ENCODE measurements around the gene FBLN5. TPM values are rescaled to one million over a fixed set of nuclear protein-coding genes. Genes with fewer than 3 reads are reported as not detected.

Gene FBLN5
- polyA plus RNA-seq, 3 donors: 0.16 TPM; not detected in 2

- H3K4me1 Mint-ChIP-seq: no peaks in the 10 kb centered on the region
- H3K4me3 ChIP-seq (replicated peaks in 1 of 3; ENCODE audit: low read depth in 2 of 3, low read length in 3 of 3): no peak overlapping the region
- H3K9ac ChIP-seq (ENCODE audit: insufficient read depth, low read length, poor library complexity, severe bottlenecking): no peak overlapping the region
- H3K9me3 Mint-ChIP-seq: peaks cover 0 to 4% (median 0%) of the 10 kb centered on the region in 7 donors
- H3K27me3 Mint-ChIP-seq (ENCODE audit: low read depth in 3 of 3): peaks cover 0 to 3% (median 3%) of the 10 kb centered on the region in 3 donors
- no peak overlapping the region for H3K4me3 Mint-ChIP-seq
- DNase-seq: no peak
- H3K27me3 ChIP-seq (ENCODE audit: control insufficient read depth in 2 of 2, insufficient read depth in 2 of 2, low read length in 2 of 2): no peaks in the 10 kb centered on the region
- no peaks in the 10 kb centered on the region for H3K36me3 Mint-ChIP-seq
- intact Hi-C loops (cut with micrococcal nuclease): no loop called here
- WGBS (ENCODE audit: insufficient coverage): 92% methylated on average over 6 of the region's 8 CpGs
- no peak overlapping the region for H3K27ac Mint-ChIP-seq
- H2AFZ ChIP-seq (ENCODE audit: insufficient read depth, low read depth, low read length, poor library complexity, severe bottlenecking): no peak overlapping the region
- H3K9me3 ChIP-seq (replicated peaks in 1 of 2; ENCODE audit: control insufficient read depth in 1 of 2, insufficient read depth in 1 of 2, low read length in 2 of 2): no peaks in the 10 kb centered on the region
- no peak for TF ChIP-seq CTCF (IDR thresholded peaks at IDR 0.05)
- H4K20me1 ChIP-seq (ENCODE audit: insufficient read depth, low read length): no peaks in the 10 kb centered on the region
- H3K36me3 ChIP-seq (replicated peaks in 1 of 2; ENCODE audit: control insufficient read depth in 1 of 2, insufficient read depth in 2 of 2, low read length in 2 of 2): no peaks in the 10 kb centered on the region
- no peak overlapping the region for H3K27ac ChIP-seq (ENCODE audit: low read depth in 1 of 2, low read length in 2 of 2)
- no peak overlapping the region for H3K4me2 ChIP-seq (replicated peaks; ENCODE audit: extremely low read depth, low read length, poor library complexity, severe bottlenecking)
- no peaks in the 10 kb centered on the region for H3K4me1 ChIP-seq (ENCODE audit: control insufficient read depth in 1 of 2, insufficient read depth in 2 of 2, low read length in 2 of 2)
- H3K79me2 ChIP-seq (ENCODE audit: insufficient read depth, low read length): no peaks in the 10 kb centered on the region
Measured at GRCh38 chr14:91953170-91953985, 5.9 kb upstream of the FBLN5 start.

- Histone ChIP-seq H3K27me3 (ENCODE audit: control insufficient read depth in 2 of 2, insufficient read depth in 2 of 2, low read length in 2 of 2) (peaks cover 7 to 16% of the 10 kb centered on the region in 2 donors), H3K9me3 (replicated peaks in 1 of 2; ENCODE audit: control insufficient read depth in 1 of 2, insufficient read depth in 1 of 2, low read length in 2 of 2) (no peaks in the 10 kb centered on the region), H3K4me2 (replicated peaks; ENCODE audit: extremely low read depth, low read length, poor library complexity, severe bottlenecking) (peak overlapping the region; percentile 88), H3K79me2 (ENCODE audit: insufficient read depth, low read length) (no peaks in the 10 kb centered on the region), H3K4me1 (ENCODE audit: control insufficient read depth in 1 of 2, insufficient read depth in 2 of 2, low read length in 2 of 2) (peaks cover 18 to 22% of the 10 kb centered on the region in 2 donors), H3K4me3 (replicated peaks in 1 of 3; ENCODE audit: low read depth in 2 of 3, low read length in 3 of 3) (peak overlapping the region; percentile 36 to 73 (median 39)), H2AFZ (ENCODE audit: insufficient read depth, low read depth, low read length, poor library complexity, severe bottlenecking) (peak overlapping the region; percentile 66), H3K27ac (ENCODE audit: low read depth in 1 of 2, low read length in 2 of 2) (no peak overlapping the region), H4K20me1 (ENCODE audit: insufficient read depth, low read length) (no peaks in the 10 kb centered on the region), H3K36me3 (replicated peaks in 1 of 2; ENCODE audit: control insufficient read depth in 1 of 2, insufficient read depth in 2 of 2, low read length in 2 of 2) (no peaks in the 10 kb centered on the region), H3K9ac (ENCODE audit: insufficient read depth, low read length, poor library complexity, severe bottlenecking) (peak overlapping the region; percentile 61)
- Mint-ChIP-seq H3K27me3 (ENCODE audit: low read depth in 3 of 3) (peaks cover 6 to 20% (median 14%) of the 10 kb centered on the region in 3 donors), H3K27ac (peak overlapping the region in 1 of 7 donors; percentile 14), H3K4me1 (peaks cover 24% of the 10 kb centered on the region), H3K36me3 (no peaks in the 10 kb centered on the region), H3K4me3 (peak overlapping the region; percentile 75 to 97), H3K9me3 (no peaks in the 10 kb centered on the region)
- intact Hi-C loops (cut with micrococcal nuclease): no loop called here
- WGBS (ENCODE audit: insufficient coverage): 14% methylated on average over 26 of the region's 38 CpGs
- no peak for DNase-seq
- TF ChIP-seq CTCF (IDR thresholded peaks at IDR 0.05): no peak
Measured at GRCh38 chr14:91946622-91947474, 646 bp downstream of the FBLN5 start.

All from CD14-positive monocyte (primary cell).